ENCODE data around the gene MGMT.

MGMT gene

GRCh38 chr10:129459762-129460539 is 7.1 kb upstream of the MGMT start:
- DNase-seq: peak; percentile 11

- no peak for DNase-seq
Measured at GRCh38 chr10:129462257-129462795, 4.7 kb upstream of the MGMT start.

GRCh38 chr10:129464251-129464650 is 2.8 kb upstream of the MGMT start:
- no peak for DNase-seq

- no peak for DNase-seq
Measured at GRCh38 chr10:129465796-129466702, 992 bp upstream of the MGMT start.

- peak; percentile 5 for DNase-seq
Measured at GRCh38 chr10:129467359-129468064, 471 bp downstream of the MGMT start.

GRCh38 chr10:129468187-129468586 is 1.1 kb downstream of the MGMT start:
- DNase-seq: no peak

- no peak for DNase-seq
Measured at GRCh38 chr10:129470103-129470851, 3.2 kb downstream of the MGMT start.

GRCh38 chr10:129471447-129472175 is 4.6 kb downstream of the MGMT start:
- DNase-seq: no peak

GRCh38 chr10:129472696-129473555 is 5.9 kb downstream of the MGMT start:
- no peak for DNase-seq

- DNase-seq: no peak
Measured at GRCh38 chr10:129474642-129475041, 7.6 kb downstream of the MGMT start.

GRCh38 chr10:129476431-129476830 is 9.4 kb downstream of the MGMT start:
- no peak for DNase-seq

GRCh38 chr10:129477051-129477450 is 10.0 kb downstream of the MGMT start:
- DNase-seq: no peak

- no peak for DNase-seq
Measured at GRCh38 chr10:129481641-129482040, 14.6 kb downstream of the MGMT start.

- no peak for DNase-seq
Measured at GRCh38 chr10:129483430-129484010, 16.5 kb downstream of the MGMT start.

GRCh38 chr10:129486805-129487204 is 19.8 kb downstream of the MGMT start:
- no peak for DNase-seq

- no peak for DNase-seq
Measured at GRCh38 chr10:129491123-129491734, 24.2 kb downstream of the MGMT start.

- DNase-seq: no peak
Measured at GRCh38 chr10:129494176-129494575, 27.1 kb downstream of the MGMT start.

GRCh38 chr10:129494740-129495139 is 27.7 kb downstream of the MGMT start:
- DNase-seq: no peak

GRCh38 chr10:129495256-129495655 is 28.2 kb downstream of the MGMT start:
- no peak for DNase-seq

- no peak for DNase-seq
Measured at GRCh38 chr10:129495698-129496097, 28.7 kb downstream of the MGMT start.
